Stimulated activated CD8-positive, alpha-beta memory T cell treated with anti-CD3 and anti-CD28 coated beads, Interleukin-4, amount 100 ng/mL, for 24 hours (primary cell): ENCODE measurements around the gene GAPDHS.

Source experiments
- DNase-seq: peaks from one replicate; pipeline ENCODE4 v3.0.0-alpha.2; 2020; ENCODE audit warnings: low read depth

GAPDHS gene

DNA sequence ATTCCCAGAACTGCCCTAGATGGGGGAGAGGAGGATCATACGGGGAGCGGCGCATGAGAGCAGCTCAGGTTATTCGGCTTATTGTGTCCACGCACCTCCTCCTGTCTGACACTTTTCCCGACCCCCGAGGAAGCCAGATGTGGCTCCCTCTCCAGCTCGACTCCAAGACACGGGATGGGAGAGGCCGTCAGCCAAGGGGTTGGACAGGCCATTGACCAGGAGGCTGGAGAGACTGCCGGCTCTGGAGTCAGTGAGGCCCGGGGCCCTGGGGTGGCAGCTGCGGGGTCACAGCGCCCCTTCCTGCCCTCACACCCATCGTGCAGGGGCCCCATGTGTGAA, 22.7 kb upstream of the GAPDHS start:
- DNase-seq, result no peak

DNA sequence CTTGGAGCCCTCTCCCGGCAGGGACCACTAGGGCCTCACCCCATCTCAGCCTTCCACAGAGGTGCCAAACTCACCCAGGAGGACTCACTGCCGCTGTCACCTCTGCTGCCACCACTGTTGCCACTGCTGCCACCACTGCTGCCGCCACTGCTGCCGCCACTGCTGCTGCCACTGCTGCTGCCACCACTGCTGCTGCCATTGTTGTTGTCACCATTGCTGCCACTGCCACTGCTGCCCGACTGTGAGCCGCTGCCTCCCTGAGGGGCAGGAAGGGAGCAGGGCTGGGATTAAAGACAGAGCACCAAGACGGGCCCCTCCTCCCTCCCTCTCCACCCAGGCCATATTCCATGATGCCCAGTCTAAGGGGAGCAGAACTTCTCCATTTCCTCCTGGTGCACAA, 21.9 kb upstream of the GAPDHS start:
- DNase-seq, result no peak

DNA sequence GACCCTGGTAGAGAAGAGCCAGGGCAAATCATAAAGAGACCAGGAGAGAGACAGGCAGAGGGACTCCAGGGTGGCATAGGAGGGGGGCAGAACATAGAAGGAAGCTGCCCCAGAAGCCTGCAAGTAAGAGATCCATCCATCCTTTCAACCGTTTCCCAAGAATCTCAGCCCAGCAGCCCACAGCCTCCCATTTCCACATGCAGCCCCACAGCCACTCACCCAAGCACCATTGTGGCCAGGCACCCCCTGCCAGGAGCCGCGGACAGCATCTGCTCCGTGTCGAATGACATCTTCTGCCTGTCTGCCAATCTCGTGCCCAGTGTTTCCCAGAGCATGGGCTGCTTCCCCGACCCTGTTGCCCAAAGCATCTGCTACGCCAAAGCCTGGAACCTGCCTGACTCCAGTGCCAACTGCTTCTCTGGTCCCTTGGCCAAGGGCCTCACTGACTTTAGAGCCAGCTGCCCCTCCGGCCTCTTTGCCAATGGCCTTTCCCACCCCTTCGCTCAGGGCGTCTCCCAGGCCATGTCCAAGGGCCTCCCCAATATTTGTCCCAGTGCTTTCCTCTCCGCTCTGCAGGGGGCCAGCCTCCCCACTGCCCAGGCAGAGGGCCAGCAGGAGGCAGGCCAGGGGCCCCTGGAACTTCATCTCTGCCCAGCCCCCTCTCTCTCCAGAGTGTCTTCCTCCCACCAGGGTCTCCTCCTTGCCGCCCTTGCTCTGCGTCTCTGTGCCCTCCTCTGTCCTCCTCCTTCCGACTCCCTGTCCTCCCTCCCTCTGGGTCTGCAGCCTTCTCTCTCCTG, 20.2 kb upstream of the GAPDHS start:
- no peak for DNase-seq

- DNase-seq, result no peak
These were observed 19.5 kb upstream of the GAPDHS start, which contains the start of gene DMKN for GRCh38 chr19:35513628-35514281. TSS of gene DMKN (minus strand) at chr19:35513649. CDS start at chr19:35513475, 174 bp downstream.

DNA sequence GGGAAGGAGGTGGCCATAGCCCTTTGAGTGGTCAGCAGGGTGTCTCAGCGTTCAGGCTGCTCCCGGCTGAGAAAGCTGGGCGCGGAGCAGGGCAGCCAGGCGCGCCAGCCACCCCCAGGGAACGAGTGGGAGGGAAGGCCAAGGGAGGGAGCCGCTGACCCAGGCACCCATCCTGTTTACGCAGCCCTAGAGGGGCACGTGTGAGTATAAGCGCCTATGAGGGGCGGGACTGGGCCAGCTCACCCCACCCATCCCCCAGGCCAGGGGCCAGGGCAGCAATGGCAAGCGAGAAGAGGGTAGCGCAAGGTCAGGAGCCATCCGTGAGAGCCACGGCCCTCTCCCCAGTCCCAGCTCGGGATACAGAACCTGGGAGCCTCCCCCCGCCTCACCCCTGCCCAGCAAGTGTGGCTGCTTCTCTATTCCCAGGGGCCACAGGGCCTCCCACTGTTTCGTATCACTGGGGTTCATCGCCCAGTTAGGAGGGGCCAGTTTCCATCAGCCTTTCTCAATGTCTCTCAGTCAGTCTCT, 18.9 kb upstream of the GAPDHS start:
- DNase-seq, result no peak

GRCh38 chr19:35516310-35516709, 16.9 kb upstream of the GAPDHS start:
- DNase-seq, result no peak

DNA sequence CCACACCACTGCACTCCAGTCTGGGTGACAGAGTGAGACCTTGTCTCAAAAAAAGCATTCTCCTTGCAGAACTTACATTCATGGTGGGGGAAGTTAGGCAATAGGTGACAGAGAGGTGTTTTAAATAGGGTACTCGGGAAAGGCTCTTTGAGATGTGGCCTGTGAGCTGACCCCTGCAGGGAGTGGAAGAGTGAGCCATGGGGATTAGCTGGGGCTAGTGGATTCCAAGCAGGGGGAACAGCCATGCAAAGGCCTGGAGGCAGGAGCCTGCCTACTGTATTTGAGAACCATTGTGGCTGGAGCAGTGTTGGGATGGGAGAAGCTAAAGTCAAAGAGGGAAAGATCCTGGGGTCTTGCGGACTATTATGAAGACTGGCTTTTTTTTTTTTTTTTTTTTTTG, 15.9 kb upstream of the GAPDHS start:
- DNase-seq, result no peak

- DNase-seq, result no peak
These were observed 14.9 kb upstream of the GAPDHS start for GRCh38 chr19:35518313-35518712.

DNA sequence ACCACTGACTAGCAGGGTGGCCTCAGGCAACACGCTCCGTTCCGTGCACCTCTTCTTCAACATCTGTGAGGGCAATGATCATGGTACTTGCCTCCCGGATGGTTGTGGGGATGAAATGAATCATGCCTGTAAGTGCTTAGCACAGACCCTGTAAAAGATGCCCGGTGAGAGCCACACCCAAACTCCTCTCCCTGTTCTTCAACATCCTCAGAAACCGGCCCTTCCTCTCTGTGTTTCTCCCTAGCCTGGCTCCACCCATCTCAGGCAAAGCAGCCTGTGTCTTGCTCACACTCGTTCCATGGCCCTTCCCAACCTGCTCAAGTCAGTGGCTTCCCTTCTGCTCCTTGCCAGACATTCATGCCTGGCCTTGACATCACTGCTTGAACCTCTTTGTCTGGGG, 14.0 kb upstream of the GAPDHS start:
- no peak for DNase-seq

- DNase-seq, result no peak
These were observed 12.0 kb upstream of the GAPDHS start for GRCh38 chr19:35521124-35521743.

DNA sequence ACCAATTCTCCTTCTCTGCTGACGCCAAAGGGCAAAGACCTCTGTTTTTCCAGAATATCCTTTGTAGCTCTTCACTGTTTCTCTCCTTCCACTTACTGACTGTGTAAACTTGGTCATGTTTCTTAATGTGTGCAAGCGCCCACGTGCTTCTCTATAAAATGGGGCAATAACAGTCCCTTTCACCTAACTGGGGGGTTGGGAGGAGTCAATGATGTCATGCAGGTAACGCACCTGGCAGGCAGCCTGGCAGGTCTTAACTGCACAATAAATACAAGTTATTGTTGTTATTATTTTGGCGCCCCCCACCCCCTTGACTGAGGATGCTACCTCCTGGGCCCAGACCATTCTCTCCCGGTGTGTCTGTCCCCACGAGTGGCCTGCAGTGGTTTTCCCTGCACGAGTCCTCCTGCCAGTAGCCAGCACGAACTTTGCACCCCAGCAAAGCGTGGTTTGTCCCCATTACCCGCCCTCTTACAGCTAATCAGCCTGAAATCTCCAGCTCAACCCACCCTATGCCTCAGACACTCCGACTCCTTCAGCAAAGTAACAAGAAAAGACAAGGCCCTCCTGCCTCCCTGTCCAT, 10.4 kb upstream of the GAPDHS start:
- no peak for DNase-seq

DNA sequence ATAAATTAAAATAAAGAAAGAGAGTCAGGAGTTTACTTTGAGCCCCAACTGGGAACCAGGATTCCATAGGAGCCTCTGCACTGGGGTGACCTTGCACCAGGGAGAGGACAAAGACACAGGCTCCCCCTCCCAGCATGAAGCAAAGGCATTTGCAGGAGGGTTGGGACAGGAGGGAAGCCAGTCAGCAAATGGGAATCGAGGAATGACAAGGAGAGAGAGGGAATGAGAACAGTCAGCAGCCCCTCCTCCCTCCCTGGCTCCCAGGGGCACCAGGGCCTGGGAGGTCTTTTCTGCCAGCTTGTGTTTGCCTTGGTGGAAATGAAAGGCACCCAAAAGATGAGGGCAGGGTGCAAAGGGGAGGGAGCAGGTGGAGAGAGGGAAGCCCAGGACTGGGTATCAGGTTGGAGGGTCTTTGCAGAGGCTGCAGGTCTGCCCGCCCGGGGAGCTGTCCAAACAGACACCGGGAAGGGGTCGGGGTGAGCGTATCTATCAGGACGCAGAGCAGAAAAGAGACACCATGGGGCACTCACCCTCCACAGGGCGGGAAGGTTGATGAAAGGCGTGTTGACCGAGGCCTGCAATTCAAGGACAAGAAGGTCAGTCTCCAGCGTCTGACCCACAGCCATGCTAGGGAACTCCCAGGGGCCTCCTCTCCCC, 8.9 kb upstream of the GAPDHS start:
- no peak for DNase-seq

DNA sequence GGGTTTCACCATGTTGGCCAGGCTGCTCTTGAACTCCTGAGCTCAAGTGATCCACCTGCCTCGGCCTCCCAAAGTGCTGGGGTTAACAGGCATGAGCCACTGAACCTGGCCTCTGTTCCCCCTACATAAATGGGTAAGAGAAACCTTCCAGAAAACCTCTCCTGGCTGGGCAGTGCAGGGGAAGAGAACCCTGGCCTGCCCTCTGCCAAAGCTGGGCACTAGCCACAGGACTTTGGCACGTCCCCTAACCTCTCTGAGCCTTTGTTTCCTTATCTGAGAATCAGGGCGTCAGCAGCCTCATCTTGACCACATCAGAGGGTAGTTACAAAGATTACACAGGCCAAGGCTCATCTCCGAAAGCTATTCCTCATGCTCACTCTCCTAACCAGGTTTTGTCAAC, 7.4 kb upstream of the GAPDHS start:
- no peak for DNase-seq

GRCh38 chr19:35528218-35529038, 4.8 kb upstream of the GAPDHS start, which contains the start of gene SBSN:
TSS of gene SBSN (minus strand) at chr19:35528311. CDS start at chr19:35528281, 30 bp downstream.
- DNase-seq, result no peak

- no peak for DNase-seq
These were observed 3.7 kb upstream of the GAPDHS start for GRCh38 chr19:35529241-35530218.

DNA sequence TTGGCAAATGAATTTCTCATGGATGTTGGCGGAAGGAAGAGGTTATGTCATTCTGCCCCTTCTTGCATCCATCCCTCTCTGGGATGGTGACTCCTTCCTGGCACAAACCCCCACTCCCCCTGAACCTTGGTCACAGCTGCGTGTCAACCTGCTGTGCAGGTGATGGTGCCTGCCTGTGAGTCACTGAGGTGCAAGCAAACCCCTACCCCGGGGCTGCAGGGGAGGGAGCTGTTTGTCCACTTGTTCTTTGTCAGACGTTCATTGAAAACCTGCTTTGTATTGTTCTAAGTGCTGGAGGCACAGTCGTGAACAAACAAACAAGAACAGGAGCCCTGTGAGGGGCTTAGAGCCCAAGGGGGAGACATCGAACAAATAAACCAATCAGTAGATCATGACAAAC, 2.0 kb upstream of the GAPDHS start:
- DNase-seq, result no peak

DNA sequence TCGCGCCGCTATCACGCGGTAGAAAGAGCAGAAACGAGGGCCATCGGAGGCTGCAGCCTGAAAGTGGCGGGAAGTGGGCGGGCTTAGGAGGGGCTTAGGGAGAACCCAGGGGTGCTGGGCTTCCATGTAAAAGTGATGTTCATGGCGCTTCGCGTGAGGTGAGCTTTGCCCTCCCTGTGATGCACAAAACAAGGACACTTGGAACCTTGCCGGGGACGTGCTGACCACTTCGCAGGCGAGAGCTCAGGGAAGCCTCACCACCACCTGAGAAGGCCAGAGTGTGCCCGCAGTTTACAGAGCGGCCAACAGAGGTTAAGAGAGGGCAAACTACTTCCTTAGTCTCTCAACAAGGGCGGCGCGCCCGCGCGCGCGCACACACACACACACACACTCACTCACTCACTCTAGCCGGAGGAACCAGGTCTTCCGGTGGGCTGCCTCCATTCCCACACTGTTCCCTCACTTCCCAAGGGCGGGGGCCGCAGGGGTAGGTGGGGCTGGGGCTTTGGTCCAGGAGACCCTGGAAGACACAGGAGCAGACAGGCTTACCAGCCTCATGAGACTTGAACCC, 651 bp downstream of the GAPDHS start:
- no peak for DNase-seq

- no peak for DNase-seq
These were observed 1.7 kb downstream of the GAPDHS start for GRCh38 chr19:35534803-35535480.

DNA sequence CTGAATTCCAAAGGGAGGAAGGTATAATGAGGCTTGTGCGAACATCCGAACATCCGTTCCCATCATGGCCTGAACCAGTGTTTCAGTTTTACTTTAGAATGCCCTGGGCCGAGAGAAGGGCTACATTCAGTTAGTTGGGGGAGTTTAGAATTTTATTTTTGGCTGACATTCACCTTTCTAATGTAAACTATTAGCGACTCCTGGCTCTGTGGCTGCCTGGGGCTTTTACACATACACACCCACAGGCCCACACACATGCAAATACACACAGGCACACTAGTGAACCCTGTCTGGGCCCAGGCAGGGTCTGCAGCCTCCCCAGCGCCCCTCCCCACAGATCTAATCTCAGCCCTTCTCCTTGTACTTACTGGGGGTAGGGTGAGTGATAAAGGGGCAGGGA, 6.1 kb downstream of the GAPDHS start:
- no peak for DNase-seq
